PC-9 (cell line): ENCODE data around the gene PTGR3. TPM values are rescaled to one million over a fixed set of nuclear protein-coding genes. Genes with fewer than 3 reads are reported as not detected.

Source experiments
- BruUV-seq: library from RNA; stranded (reverse); fragments of 400-500 nt; replicated peaks from 2 replicates; lab custom pipeline; 2021; lab: Mats Ljungman, UMichigan
- CTCF ChIA-PET: fragments of 300-600 bp; sonication (Branson Sonifier 250); formaldehyde crosslinking; loops from one replicate; lab custom pipeline; 2022; ENCODE audit warnings: antibody characterized with exemption; lab: Charles Lee
- POLR2A ChIA-PET: fragments of 300-600 bp; sonication (Branson Sonifier 250); formaldehyde crosslinking; loops from one replicate; lab custom pipeline; 2022; ENCODE audit warnings: antibody characterized with exemption; ENCODE audit not compliant: unreplicated experiment; lab: Charles Lee
- DNase-seq, 2 experiments: peaks; one replicate each; pipeline versions ENCODE4 v3.0.0 to v3.0.0-alpha.2; 2015 to 2022; ENCODE audit warnings: mixed read lengths in 1 of 2
- H2AFZ ChIP-seq: fragments of 200-600 bp; sonication (generic); 2 replicates; pipeline ENCODE4 v1.8.1; 2017; ENCODE audit warnings: antibody characterized with exemption
- H3F3A ChIP-seq: fragments of 200-600 bp; sonication (generic); 2 replicates; pipeline ENCODE4 v1.8.1; 2017; ENCODE audit warnings: antibody characterized with exemption, mild to moderate bottlenecking, low read depth; ENCODE audit not compliant: insufficient read depth
- H3K27ac ChIP-seq: fragments of 200-600 bp; sonication (generic); 2 replicates; pipeline ENCODE4 v1.6.1; 2016; ENCODE audit warnings: mixed run types
- H3K27me3 ChIP-seq: fragments of 200-600 bp; sonication (generic); 2 replicates; pipeline ENCODE4 v1.6.1; 2016; ENCODE audit warnings: low read depth, mixed run types; ENCODE audit not compliant: insufficient read depth
- H3K36me3 ChIP-seq: fragments of 200-600 bp; sonication (generic); 2 replicates; pipeline ENCODE4 v1.6.1; 2016; ENCODE audit warnings: low read depth, mixed run types
- H3K4me1 ChIP-seq: fragments of 200-600 bp; sonication (generic); replicated peaks from 2 replicates; pipeline ENCODE4 v1.6.1; 2016; ENCODE audit warnings: mixed run types; ENCODE audit not compliant: insufficient read depth
- H3K4me2 ChIP-seq: fragments of 200-600 bp; sonication (generic); 2 replicates; pipeline ENCODE4 v1.6.1; 2017; ENCODE audit warnings: mixed run types
- H3K4me3 ChIP-seq: fragments of 200-600 bp; sonication (generic); 2 replicates; pipeline ENCODE4 v1.6.1; 2016; ENCODE audit warnings: mixed run types
- H3K79me2 ChIP-seq: fragments of 200-600 bp; sonication (generic); 2 replicates; pipeline ENCODE4 v1.6.1; 2017; ENCODE audit warnings: low read depth, mixed run types
- H3K9me2 ChIP-seq: fragments of 200-600 bp; sonication (generic); 2 replicates; pipeline ENCODE4 v1.8.1; 2017; ENCODE audit warnings: mild to moderate bottlenecking; ENCODE audit not compliant: insufficient read depth
- H3K9me3 ChIP-seq: fragments of 200-600 bp; sonication (generic); 2 replicates; pipeline ENCODE4 v1.8.1; 2016; ENCODE audit warnings: low read depth; ENCODE audit not compliant: insufficient read depth
- H4K20me1 ChIP-seq: fragments of 200-600 bp; sonication (generic); 2 replicates; pipeline ENCODE4 v1.8.1; 2017; ENCODE audit not compliant: insufficient read depth
- EZH2 ChIP-seq: fragments of 200-600 bp; sonication (generic); IDR thresholded peaks from 2 replicates; pipeline ENCODE4 v1.8.0; 2017; ENCODE audit warnings: antibody characterized with exemption, low read depth
- intact Hi-C: fragments of 100-400 bp; cut with micrococcal nuclease; formaldehyde crosslinking; loops from one replicate; pipeline ENCODE4 v1.10.0; 2022; ENCODE audit not compliant: unreplicated experiment
- total RNA-seq: library from RNA; stranded (reverse); gene quantifications from 2 replicates; pipeline ENCODE4 v1.2.3, GENCODE V29; 2021
- TF ChIP-seq, protein P1 (sequence below): fragments of 200-600 bp; sonication (generic); conservative IDR thresholded peaks from 2 replicates; pipeline ENCODE4 v1.6.1; 2017; ENCODE audit warnings: mixed run types, antibody characterized with exemption, mild to moderate bottlenecking, moderate library complexity

Gene PTGR3
- total RNA-seq, 1 experiment from 2014 or later, result 38.4 TPM

DNA sequence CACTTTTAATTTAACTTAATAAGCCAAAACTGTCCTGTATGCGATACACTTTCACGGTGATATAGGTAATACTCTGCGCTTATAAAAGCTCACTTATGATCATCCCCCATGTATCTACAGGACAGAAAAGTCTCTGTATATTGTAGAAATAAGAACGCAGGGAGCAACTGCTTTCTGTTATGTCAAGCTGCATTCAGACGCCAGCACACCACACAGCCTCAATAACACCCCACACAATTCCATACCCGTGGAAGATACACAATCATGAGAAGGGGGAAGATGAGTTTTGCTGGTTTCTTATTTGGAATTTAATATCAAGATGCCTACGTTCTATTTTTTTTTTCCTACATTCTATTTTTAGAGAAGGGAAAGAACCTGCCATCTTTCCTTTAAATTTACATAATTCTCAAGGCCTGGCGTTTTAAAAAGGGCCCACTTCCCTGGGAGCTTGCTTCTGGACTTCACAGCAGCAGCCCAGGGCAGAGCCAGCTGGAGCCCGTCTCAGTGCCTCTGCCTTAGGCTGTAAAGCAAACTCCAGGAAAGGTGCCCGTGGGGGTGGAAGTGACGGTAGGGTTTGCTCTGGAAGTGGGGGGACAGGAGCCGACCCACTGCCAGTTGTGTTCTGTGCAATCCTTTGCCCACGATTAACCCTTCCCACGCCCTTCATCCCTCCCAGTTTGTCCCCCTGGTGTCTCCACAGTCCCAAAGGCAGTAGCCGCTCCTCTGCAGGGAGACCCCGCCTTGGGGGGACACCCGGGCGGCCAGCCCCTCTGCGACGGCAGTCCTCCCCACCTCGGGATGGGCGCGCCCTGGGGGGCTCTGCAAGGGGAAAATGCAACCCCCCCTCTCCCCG is 5.3 kb downstream of the PTGR3 start:
- peaks cover 9% of the 10 kb centered on the region; the same call in 1 of the 2 replicates for H3K36me3 ChIP-seq
- POLR2A ChIA-PET, result interaction anchor here (0.7 kb wide), 1 partner anchor 917 kb away, joined by 4 read pairs; no protein-coding TSS in a partner anchor
- intact Hi-C loops, result no loop called here

DNA sequence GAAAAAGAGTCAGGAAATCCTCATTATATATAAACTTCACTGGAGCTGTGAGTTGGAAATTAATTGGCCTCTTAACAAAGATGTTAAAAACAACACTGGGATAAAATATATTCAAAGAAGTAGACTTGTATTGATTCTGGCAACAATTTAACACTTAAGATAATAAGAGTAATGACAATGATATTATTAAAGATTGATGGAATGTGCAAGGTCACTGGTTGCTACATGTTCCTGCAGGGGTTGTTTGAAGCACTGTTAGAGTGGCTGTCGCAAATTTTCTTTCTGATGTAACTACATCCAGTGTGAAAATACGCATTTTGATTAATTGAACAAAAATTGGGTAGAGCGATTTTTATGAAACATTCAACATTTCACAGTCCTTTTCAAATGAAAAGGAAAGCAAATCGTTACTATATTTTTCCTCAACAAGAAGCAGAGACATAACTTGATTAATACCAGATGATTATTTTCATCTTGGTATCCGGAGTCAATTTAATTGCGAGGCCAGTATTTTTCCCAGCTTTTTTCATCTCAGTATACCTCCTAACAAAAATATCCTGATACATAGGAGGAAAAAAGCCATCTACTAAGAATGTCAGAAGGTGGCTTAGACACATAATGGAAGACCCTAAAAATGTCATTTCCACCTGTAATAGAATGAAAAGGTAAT is 6.1 kb downstream of the PTGR3 start:
- Histone ChIP-seq H3K36me3 (peaks cover 9% of the 10 kb centered on the region; the same call in 1 of the 2 replicates), H3F3A (no peaks in the 10 kb centered on the region), H3K4me1 (peaks cover 16% of the 10 kb centered on the region), H3K27me3 (no peaks in the 10 kb centered on the region), H3K9me2 (no peaks in the 10 kb centered on the region), H3K9me3 (no peaks in the 10 kb centered on the region), H3K4me3 (no peak overlapping the region), H3K27ac (no peak overlapping the region), H4K20me1 (peaks cover 35% of the 10 kb centered on the region; the same call in 1 of the 2 replicates), H3K79me2 (peaks cover 49% of the 10 kb centered on the region), H3K4me2 (no peak overlapping the region), H2AFZ (no peak overlapping the region)
- no peak for DNase-seq
- CTCF ChIA-PET, result no interaction called here
- POLR2A ChIA-PET, result interaction anchor here (0.7 kb wide), 1 partner anchor 916 kb away, joined by 4 read pairs; no protein-coding TSS in a partner anchor
- BruUV-seq, result no TSS peak
- intact Hi-C loops, result no loop called here
- TF ChIP-seq, protein P1, sequence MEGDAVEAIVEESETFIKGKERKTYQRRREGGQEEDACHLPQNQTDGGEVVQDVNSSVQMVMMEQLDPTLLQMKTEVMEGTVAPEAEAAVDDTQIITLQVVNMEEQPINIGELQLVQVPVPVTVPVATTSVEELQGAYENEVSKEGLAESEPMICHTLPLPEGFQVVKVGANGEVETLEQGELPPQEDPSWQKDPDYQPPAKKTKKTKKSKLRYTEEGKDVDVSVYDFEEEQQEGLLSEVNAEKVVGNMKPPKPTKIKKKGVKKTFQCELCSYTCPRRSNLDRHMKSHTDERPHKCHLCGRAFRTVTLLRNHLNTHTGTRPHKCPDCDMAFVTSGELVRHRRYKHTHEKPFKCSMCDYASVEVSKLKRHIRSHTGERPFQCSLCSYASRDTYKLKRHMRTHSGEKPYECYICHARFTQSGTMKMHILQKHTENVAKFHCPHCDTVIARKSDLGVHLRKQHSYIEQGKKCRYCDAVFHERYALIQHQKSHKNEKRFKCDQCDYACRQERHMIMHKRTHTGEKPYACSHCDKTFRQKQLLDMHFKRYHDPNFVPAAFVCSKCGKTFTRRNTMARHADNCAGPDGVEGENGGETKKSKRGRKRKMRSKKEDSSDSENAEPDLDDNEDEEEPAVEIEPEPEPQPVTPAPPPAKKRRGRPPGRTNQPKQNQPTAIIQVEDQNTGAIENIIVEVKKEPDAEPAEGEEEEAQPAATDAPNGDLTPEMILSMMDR, result no peak
- TF ChIP-seq EZH2, result no peak

More for the DNA sequence above, 5.3 kb downstream of the PTGR3 start:
- H3K4me3 ChIP-seq, result no peak overlapping the region
- H3K4me1 ChIP-seq, result peaks cover 16% of the 10 kb centered on the region
- BruUV-seq, result no TSS peak
- H3F3A ChIP-seq, result no peaks in the 10 kb centered on the region; the same call in 1 of the 2 replicates
- H3K9me2 ChIP-seq, result no peaks in the 10 kb centered on the region
- peaks cover 35% of the 10 kb centered on the region; the same call in 1 of the 2 replicates for H4K20me1 ChIP-seq
- no peak for DNase-seq
- H3K9me3 ChIP-seq, result no peaks in the 10 kb centered on the region
- no peak overlapping the region for H3K4me2 ChIP-seq
- H3K79me2 ChIP-seq, result peaks cover 55% of the 10 kb centered on the region
- CTCF ChIA-PET, result no interaction called here
- no peaks in the 10 kb centered on the region for H3K27me3 ChIP-seq
- no peak overlapping the region for H3K27ac ChIP-seq
- no peak overlapping the region for H2AFZ ChIP-seq
- TF ChIP-seq, protein P1, result no peak
- TF ChIP-seq EZH2, result no peak
